Uterine smooth muscle cell (primary cell): Measurements from ENCODE around the gene HSD11B1L. TPM values are rescaled to one million over a fixed set of nuclear protein-coding genes. Genes with fewer than 3 reads are reported as not detected.

Experiments used
- total RNA-seq: library from RNA; depleted of rRNA; stranded (reverse); fragments of >200 nt; gene quantifications from 2 replicates; pipeline ENCODE4 v1.2.3, GENCODE V29; 2014

The HSD11B1L gene, protein sequence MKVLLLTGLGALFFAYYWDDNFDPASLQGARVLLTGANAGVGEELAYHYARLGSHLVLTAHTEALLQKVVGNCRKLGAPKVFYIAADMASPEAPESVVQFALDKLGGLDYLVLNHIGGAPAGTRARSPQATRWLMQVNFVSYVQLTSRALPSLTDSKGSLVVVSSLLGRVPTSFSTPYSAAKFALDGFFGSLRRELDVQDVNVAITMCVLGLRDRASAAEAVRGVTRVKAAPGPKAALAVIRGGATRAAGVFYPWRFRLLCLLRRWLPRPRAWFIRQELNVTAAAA
- 4.2 and 10.6 TPM in 2 replicates for total RNA-seq

DNA sequence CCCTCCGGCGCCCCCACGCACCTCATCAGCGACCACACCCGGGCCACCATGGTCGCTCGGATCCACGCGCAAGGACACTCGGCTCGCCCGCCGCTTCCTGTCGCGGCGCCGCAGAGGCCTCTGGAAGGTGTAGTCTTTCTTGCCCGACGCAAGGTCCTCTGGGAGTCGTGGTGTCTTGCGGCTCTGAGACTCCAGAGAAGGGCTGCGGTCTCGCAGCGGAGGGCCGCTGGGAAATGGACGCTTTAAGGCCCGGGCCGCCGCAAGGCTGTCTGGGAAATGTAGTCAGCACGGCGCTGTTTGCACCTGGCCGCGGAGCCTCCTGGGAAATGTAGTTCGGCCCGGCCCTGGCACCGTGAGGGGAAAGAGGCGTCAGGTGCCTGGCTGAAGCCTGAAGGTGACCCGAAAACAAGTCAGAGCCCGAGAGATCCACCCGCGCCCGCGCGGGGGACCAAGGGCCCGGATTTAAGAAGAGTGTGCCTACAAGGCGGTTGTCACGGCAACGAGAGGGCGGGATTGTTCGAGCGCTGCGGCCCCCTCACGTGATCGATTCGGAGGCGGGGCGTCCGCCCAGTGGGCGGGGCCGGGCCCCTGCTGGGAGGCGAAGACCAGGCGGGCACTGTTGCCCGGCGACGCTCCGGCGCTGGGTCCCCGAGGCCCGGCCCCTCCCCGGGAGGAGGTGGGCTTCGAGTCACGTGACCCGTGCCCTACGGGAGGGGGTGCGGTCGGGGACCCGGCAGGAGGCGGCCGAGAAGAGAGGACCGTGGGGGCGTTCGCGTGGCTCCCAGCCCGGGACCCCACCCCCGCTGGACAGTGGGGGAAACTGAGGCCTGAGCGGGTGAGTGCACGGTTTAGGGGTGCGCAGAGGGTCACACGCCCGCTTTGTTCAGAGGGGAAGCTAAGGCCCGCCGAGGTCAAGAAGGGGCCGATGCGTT is at the start of gene HSD11B1L, which contains the start of gene MICOS13:
HSD11B1L (plus strand) TSS at position 591 of the 932 bp plus-strand sequence. CDS start 3,806 bp downstream, outside the sequence.
MICOS13 (minus strand) TSS at position 80 of the 932 bp plus-strand sequence; CDS start at position 50, 30 bp downstream.

DNA sequence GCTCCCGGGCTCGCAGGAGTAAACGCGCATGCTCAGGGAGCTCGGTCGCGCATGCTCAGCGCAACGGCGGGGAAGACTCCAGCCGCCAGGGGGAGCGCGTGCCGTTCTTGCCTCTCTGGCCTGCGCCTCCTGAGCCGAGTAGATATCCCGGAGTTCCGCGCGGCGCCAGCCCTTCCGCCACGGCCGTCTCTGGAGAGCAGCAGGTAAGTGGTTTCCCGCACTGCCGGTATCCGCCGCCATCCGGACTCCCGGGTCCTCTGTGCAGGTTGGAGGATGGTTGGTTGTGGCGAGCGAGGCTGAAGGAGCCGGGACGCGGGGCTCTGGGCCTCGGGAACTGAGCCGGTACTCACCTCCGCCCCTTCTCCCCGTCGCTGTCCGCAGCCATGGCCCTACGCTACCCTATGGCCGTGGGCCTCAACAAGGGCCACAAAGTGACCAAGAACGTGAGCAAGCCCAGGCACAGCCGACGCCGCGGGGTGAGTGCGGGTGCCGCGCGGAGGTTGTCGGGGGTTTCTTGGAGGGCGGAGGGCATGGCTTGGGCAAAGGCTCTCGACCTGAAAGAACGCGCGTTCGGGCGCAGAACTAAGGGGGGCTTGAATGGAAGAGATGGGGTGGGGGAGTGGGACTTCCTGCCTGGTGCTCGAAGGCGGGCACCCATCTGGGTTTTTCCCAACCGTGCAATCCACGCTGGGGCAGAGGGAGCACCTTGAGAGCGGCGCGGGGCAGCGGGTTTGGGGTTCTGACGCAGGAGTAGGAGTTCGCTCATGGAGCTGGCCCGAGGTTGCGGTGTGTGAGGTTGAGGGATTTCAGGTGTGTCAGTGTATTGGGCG is 9.5 kb downstream of the HSD11B1L start, which contains the start of gene RPL36:
RPL36 (plus strand) TSS at position 171 of the 830 bp plus-strand sequence; CDS start at position 384, 213 bp downstream.

DNA sequence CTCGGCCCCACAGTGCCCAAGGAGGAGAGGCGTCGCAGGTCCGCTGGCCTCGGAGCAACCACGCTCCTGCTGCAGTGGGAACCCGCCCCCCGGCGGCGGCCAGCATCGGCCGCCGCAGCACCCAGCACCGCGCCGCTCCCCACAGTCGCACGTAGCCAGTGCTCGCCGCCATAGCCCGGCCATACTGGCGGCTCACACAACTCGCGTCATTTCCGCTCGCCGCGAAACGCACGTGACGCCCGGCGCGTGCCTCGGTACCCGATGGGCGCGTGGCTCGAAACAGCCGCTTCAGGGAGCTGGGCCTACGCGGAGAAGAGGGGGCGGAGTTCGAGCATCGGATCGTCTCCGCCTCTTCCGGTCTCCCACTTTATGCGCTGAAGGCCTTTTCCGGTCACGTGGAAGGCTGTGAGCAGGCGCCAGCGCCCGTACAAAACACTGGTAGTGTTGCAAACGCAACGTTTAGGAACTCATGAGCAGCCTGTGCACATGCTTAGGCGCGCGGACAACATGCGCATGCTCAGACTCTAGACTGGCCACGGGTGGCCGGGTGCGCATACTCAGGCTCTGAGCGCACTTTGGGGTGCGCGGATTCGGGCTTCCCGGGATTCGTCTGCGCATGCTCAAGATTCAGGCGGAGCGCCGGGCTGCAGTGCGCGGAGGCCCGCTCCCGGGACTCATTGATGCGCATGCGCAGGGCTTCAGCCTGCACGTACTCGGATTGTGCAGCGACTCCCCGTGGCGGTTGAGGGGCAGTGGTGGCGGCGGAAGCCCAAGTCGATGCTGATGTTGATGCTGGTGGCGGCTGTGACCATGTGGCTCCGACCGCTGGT is 39.3 kb downstream of the HSD11B1L start, which contains the start of the genes CATSPERD and LONP1:
CATSPERD (plus strand) TSS at position 677 of the 830 bp plus-strand sequence; CDS start at position 778, 101 bp downstream.
LONP1 (minus strand) TSS at position 186 of the 830 bp plus-strand sequence; CDS start at position 172, 14 bp downstream.

Other genes starting within 250 kb of the HSD11B1L start
- not detected in 2 replicates for gene ZNRF4, start 225.6 kb upstream of the HSD11B1L start, total RNA-seq
- 0.12 and 0.22 TPM in 2 replicates for gene TINCR, start 113.1 kb upstream of the HSD11B1L start, total RNA-seq
- 42.1 and 46.5 TPM in 2 replicates for gene SAFB2, start 58.3 kb upstream of the HSD11B1L start, total RNA-seq
- gene SAFB, start 57.9 kb upstream of the HSD11B1L start, total RNA-seq, result 68.5 and 73.4 TPM in 2 replicates
- 24.8 and 33.6 TPM in 2 replicates for gene MICOS13, start 511 bp upstream of the HSD11B1L start, total RNA-seq
- 464 and 651 TPM in 2 replicates for gene RPL36, start 9.3 kb downstream of the HSD11B1L start, total RNA-seq
- 212 and 293 TPM in 2 replicates for gene LONP1, start 39.1 kb downstream of the HSD11B1L start, total RNA-seq
- not detected in 2 replicates for gene CATSPERD, start 39.6 kb downstream of the HSD11B1L start, total RNA-seq
- 0.22 and 0.37 TPM in 2 replicates for gene PRR22, start 103.7 kb downstream of the HSD11B1L start, total RNA-seq
- 33.4 and 47.6 TPM in 2 replicates for gene DUS3L, start 110.1 kb downstream of the HSD11B1L start, total RNA-seq
- gene NRTN, start 124.0 kb downstream of the HSD11B1L start, total RNA-seq, result not detected in 2 replicates
- not detected in 2 replicates for gene FUT6, start 158.7 kb downstream of the HSD11B1L start, total RNA-seq
- not detected in 2 replicates for gene FUT3, start 170.4 kb downstream of the HSD11B1L start, total RNA-seq
- gene FUT5, start 189.5 kb downstream of the HSD11B1L start, total RNA-seq, result not detected in 2 replicates
- gene NDUFA11, start 222.8 kb downstream of the HSD11B1L start, total RNA-seq, result 253 and 291 TPM in 2 replicates
- 3.5 and 8.0 TPM in 2 replicates for gene VMAC, start 223.8 kb downstream of the HSD11B1L start, total RNA-seq
- gene CAPS, start 233.2 kb downstream of the HSD11B1L start, total RNA-seq, result 1.4 and 4.5 TPM in 2 replicates